OCI-LY3 (cell line): ENCODE measurements around the gene CELA1.

ENCODE experiments used
- EZH2phosphoT487 ChIP-seq: fragments of 200-600 bp; shearing (Covaris generic); IDR thresholded peaks from 2 replicates; pipeline ENCODE4 v1.6.1; 2018; ENCODE audit warnings: antibody characterized with exemption, mixed run types, low read depth
- TF ChIP-seq, protein P1 (sequence below): fragments of 200-600, 300-600 bp; sonication (generic); IDR thresholded peaks from 2 replicates; pipeline ENCODE4 v1.5.1; 2014; ENCODE audit warnings: antibody characterized with exemption, low read length, low read depth

GRCh38 chr12:51372021-51372420 lies 25.5 kb upstream of the CELA1 start:
- TF ChIP-seq EZH2phosphoT487: no peak
- TF ChIP-seq, protein P1, sequence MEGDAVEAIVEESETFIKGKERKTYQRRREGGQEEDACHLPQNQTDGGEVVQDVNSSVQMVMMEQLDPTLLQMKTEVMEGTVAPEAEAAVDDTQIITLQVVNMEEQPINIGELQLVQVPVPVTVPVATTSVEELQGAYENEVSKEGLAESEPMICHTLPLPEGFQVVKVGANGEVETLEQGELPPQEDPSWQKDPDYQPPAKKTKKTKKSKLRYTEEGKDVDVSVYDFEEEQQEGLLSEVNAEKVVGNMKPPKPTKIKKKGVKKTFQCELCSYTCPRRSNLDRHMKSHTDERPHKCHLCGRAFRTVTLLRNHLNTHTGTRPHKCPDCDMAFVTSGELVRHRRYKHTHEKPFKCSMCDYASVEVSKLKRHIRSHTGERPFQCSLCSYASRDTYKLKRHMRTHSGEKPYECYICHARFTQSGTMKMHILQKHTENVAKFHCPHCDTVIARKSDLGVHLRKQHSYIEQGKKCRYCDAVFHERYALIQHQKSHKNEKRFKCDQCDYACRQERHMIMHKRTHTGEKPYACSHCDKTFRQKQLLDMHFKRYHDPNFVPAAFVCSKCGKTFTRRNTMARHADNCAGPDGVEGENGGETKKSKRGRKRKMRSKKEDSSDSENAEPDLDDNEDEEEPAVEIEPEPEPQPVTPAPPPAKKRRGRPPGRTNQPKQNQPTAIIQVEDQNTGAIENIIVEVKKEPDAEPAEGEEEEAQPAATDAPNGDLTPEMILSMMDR: 0 out of 2 replicates have a peak, but pooled peaks have one; percentile 5
